Adipocyte (in vitro differentiated cells): ENCODE results near the gene ADPRM.
"Not testable (repeated sequence)": the region's sequence is repeated elsewhere in the genome, so short reads cannot be mapped to it uniquely, and the experiment has no call there.

Experiments
- DNase-seq: peaks from one replicate; pipeline ENCODE4 v3.0.0-alpha.2; 2015; ENCODE audit warnings: low read depth
- H3K27me3 ChIP-seq: replicated peaks from 2 replicates; pipeline ENCODE4 v1.7.0; 2013; ENCODE audit warnings: mild to moderate bottlenecking, low read length, moderate library complexity; ENCODE audit not compliant: control insufficient read depth, insufficient read depth
- H3K36me3 ChIP-seq: 2 replicates; pipeline ENCODE4 v1.7.0; 2013; ENCODE audit warnings: low read length, mild to moderate bottlenecking, moderate library complexity; ENCODE audit not compliant: control insufficient read depth, insufficient read depth, severe bottlenecking
- H3K4me1 ChIP-seq: 2 replicates; pipeline ENCODE4 v1.7.0; 2013; ENCODE audit warnings: mild to moderate bottlenecking, low read length, moderate library complexity; ENCODE audit not compliant: control insufficient read depth, insufficient read depth
- H3K4me3 ChIP-seq: 2 replicates; pipeline ENCODE4 v1.7.0; 2013; ENCODE audit warnings: mild to moderate bottlenecking, low read length, moderate library complexity
- H3K9ac ChIP-seq: 2 replicates; pipeline ENCODE4 v1.7.0; 2013; ENCODE audit warnings: mild to moderate bottlenecking, low read length, moderate library complexity
- H3K9me3 ChIP-seq: 2 replicates; pipeline ENCODE4 v1.7.0; 2013; ENCODE audit warnings: mild to moderate bottlenecking, low read length, moderate library complexity; ENCODE audit not compliant: control insufficient read depth

Gene ADPRM

GRCh38 chr17:10729334-10730193, 32.2 kb downstream of the ADPRM start, which contains the start of gene TMEM220:
TSS of gene TMEM220 (minus strand) at chr17:10730023. CDS start at chr17:10729851, 172 bp downstream.
- H3K36me3 ChIP-seq: peaks cover 22% of the 10 kb centered on the region
- peaks cover 13% of the 10 kb centered on the region for H3K4me1 ChIP-seq
- peak within 1 kb of the TSS; percentile 87 for H3K9ac ChIP-seq
- H3K4me3 ChIP-seq: peak within 1 kb of the TSS; percentile 83
- no peaks in the 10 kb centered on the region for H3K9me3 ChIP-seq
- H3K27me3 ChIP-seq: no peaks in the 10 kb centered on the region
- peak; percentile 85 for DNase-seq

DNA sequence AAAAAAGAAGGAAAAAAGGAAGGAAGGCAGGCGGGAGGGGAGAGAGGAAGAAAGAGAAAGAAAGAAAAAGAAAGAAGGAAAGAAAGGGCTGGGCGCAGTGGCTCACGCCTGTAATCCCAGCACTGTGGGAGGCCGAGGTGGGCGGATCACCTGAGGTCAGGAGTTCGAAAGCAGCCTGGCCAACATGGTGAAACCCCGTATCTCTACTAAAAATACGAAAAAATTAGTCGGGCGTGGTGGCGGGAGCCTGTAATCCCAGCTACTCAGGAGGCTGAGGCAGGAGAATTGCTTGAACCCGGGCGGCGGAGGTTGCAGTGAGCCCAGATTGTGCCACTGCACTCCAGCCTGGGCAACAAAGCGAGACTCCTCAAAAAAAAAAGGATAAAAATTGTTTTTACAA, 32.9 kb downstream of the ADPRM start:
- H3K9me3 ChIP-seq, DNase-seq, H3K27me3 ChIP-seq: not testable (repeated sequence)
- Histone ChIP-seq H3K9ac (peak overlapping the region; percentile 87), H3K36me3 (peaks cover 19% of the 10 kb centered on the region), H3K4me1 (peaks cover 13% of the 10 kb centered on the region), H3K4me3 (peak overlapping the region; percentile 83)

DNA sequence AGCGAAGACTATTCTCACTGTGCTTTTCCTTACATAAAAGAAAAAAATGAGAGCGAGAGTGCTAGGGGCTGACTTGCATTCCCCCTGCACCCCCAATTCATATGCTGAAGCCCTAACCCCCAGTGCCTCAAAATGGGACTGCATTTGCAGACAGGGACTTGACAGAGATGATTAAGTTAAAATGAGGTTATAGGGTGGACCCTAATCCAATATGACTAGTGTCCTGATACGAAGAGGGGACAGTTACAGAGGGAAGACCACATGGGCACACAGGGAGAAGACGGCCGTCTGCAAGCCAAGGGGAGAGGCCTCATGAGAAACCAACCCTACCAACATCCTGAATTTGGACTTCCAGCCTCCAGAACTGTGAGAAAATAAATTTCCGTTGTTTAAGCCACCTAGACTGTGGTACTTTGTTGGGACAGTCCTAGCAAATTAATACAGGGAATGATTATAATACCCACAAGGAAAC, 34.0 kb downstream of the ADPRM start:
- Histone ChIP-seq H3K4me3 (no peak overlapping the region), H3K9me3 (no peaks in the 10 kb centered on the region), H3K36me3 (peaks cover 9% of the 10 kb centered on the region), H3K9ac (no peak overlapping the region), H3K27me3 (no peaks in the 10 kb centered on the region), H3K4me1 (peaks cover 13% of the 10 kb centered on the region)
- no peak for DNase-seq

- not testable (repeated sequence) for DNase-seq, H3K9me3 ChIP-seq, H3K36me3 ChIP-seq, H3K27me3 ChIP-seq, H3K4me3 ChIP-seq, H3K9ac ChIP-seq
- H3K4me1 ChIP-seq: peaks cover 13% of the 10 kb centered on the region
Observed at GRCh38 chr17:10732121-10732520, 34.7 kb downstream of the ADPRM start.

DNA sequence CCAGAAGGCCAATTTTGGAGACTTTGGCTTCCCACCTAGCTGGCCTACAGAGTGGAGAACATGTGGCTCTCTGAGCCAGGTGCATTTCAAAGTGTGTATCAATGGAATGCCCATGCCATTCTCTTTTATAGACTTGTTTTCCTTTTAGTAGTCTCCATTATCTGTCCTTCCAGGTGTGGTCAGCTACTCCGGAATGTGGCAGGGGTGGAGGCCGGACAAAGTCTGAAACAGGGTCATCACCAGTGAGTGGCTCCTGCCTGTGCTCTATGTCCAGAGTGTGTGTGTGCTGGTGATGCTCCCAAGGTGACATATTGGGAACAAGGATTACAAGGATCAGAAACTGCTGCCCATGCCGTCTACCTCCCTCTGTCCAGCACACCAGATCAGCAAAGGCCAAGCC, 36.3 kb downstream of the ADPRM start:
- DNase-seq: no peak
- Histone ChIP-seq H3K4me3 (no peak overlapping the region), H3K9me3 (no peaks in the 10 kb centered on the region), H3K27me3 (no peaks in the 10 kb centered on the region), H3K4me1 (peaks cover 17% of the 10 kb centered on the region), H3K36me3 (no peaks in the 10 kb centered on the region), H3K9ac (no peak overlapping the region)

DNA sequence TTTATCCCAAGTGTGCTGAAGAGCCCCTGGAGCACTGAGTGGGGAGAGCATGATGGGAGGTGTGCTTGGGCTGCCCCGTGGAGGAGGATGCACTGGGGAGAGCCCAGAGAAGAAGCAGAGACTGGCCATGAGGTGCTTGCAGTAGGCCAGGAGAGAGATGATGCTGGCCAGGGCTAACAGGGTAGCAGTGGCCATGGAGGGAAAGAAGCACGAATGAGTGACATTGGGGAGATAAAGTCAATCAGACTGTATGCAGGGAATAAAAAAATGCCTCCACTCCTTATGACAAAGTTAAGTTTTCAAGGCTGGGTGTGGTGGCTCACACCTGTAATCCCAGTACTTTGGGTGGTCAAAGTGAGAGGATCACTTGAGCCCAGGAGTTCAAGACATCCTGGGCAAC, 37.9 kb downstream of the ADPRM start:
- H3K4me1 ChIP-seq: peaks cover 11% of the 10 kb centered on the region
- H3K9me3 ChIP-seq: no peaks in the 10 kb centered on the region
- no peak overlapping the region for H3K4me3 ChIP-seq
- H3K27me3 ChIP-seq: no peaks in the 10 kb centered on the region
- no peaks in the 10 kb centered on the region for H3K36me3 ChIP-seq
- no peak for DNase-seq
- H3K9ac ChIP-seq: no peak overlapping the region

- Histone ChIP-seq H3K4me3 (no peak overlapping the region), H3K9ac (no peak overlapping the region), H3K4me1 (peaks cover 7% of the 10 kb centered on the region), H3K36me3 (no peaks in the 10 kb centered on the region), H3K9me3 (no peaks in the 10 kb centered on the region), H3K27me3 (no peaks in the 10 kb centered on the region)
- DNase-seq: no peak
Observed at GRCh38 chr17:10735821-10736220, 38.4 kb downstream of the ADPRM start.

DNA sequence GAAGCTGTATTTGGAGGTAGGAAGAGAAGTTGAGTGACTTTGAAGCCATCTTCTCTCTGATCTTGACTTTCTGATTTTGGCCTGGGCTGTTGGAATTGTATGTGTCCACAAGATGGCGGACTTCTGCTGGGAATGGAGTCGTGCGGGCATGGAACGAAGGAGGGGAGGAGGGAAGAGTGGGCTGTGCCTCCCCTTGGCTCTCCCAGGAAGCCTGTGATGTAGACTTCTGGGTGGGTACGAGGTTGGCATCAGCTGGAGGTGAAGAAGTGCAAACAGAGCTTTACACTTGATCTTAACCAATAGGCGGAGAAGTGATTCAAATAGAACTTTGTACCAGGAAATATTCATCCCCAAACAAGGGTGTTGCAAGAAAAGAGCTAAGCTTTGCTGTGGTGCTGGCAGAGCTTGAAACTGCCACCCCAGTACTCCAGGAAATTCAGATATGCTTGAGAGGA, 39.8 kb downstream of the ADPRM start:
- peak; percentile 84 for DNase-seq

DNA sequence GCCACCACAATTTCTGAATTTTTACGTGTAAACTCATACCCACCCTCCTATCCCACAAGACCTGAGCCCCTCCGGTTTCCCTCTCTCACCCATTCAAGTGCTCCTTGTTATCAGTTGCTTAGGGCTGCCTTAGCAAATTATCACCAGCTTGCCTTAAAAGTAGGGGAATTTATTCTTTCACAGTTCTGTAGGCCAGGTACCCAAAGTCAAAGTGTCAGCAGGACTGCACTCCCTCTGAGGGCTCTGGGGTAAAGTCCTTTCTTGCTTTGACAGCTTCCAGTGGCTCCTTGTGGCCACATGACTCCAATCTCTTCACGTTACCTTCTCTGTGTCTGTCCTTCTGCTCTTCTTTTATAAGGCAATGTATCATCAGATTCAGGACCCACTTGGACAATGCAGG, 40.3 kb downstream of the ADPRM start:
- Histone ChIP-seq H3K36me3 (no peaks in the 10 kb centered on the region), H3K9ac (no peak overlapping the region), H3K4me1 (peaks cover 5% of the 10 kb centered on the region), H3K4me3 (no peak overlapping the region), H3K9me3 (no peaks in the 10 kb centered on the region), H3K27me3 (no peaks in the 10 kb centered on the region)
- DNase-seq: no peak

More for the DNA sequence above, 39.8 kb downstream of the ADPRM start:
- Histone ChIP-seq H3K9me3 (no peaks in the 10 kb centered on the region), H3K4me1 (peaks cover 5% of the 10 kb centered on the region), H3K36me3 (no peaks in the 10 kb centered on the region), H3K27me3 (no peaks in the 10 kb centered on the region), H3K4me3 (no peak overlapping the region), H3K9ac (no peak overlapping the region)

- H3K27me3 ChIP-seq: no peaks in the 10 kb centered on the region
- no peak overlapping the region for H3K9ac ChIP-seq
- no peak overlapping the region for H3K4me3 ChIP-seq
- peaks cover 12% of the 10 kb centered on the region for H3K4me1 ChIP-seq
- no peak for DNase-seq
- no peaks in the 10 kb centered on the region for H3K36me3 ChIP-seq
- no peaks in the 10 kb centered on the region for H3K9me3 ChIP-seq
Observed at GRCh38 chr17:10738521-10739258, 41.3 kb downstream of the ADPRM start.

DNA sequence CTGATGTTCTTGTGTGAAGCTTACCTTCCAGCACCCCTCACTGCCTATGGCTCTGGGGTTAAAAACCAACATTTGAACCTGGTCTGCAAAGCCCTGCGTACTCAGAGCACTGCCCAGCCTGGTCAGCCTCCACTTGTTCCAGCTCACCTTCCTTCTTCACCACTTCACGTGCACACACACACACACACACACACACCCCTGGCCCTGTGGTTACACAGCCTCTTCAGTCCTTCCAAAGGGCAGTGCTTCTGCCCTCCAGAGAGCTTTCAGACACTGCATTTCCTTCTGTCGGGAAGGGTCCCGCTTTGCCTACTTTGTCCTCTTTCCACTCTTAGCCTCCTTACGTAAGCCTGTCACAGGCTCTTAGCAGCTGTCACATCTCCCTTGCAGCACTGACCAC, 42.0 kb downstream of the ADPRM start:
- H3K36me3 ChIP-seq: no peaks in the 10 kb centered on the region
- no peak overlapping the region for H3K4me3 ChIP-seq
- DNase-seq: no peak
- no peaks in the 10 kb centered on the region for H3K27me3 ChIP-seq
- H3K4me1 ChIP-seq: peaks cover 18% of the 10 kb centered on the region
- no peaks in the 10 kb centered on the region for H3K9me3 ChIP-seq
- H3K9ac ChIP-seq: no peak overlapping the region
